ENCODE measurements around the gene BCAP29.

The BCAP29 gene

GRCh38 chr7:107594961-107595737 is 15.1 kb downstream of the BCAP29 start:
- Histone ChIP-seq H3K27me3 (ENCODE audit: insufficient read depth, low read length) (no peaks in the 10 kb centered on the region), H3K4me1 (ENCODE audit: insufficient read depth, low read length, severe bottlenecking) (no peaks in the 10 kb centered on the region), H3K4me2 (ENCODE audit: low read length) (no peak overlapping the region), H3K9ac (ENCODE audit: low read length) (no peak overlapping the region), H3K79me2 (ENCODE audit: insufficient read depth, low read length) (no peaks in the 10 kb centered on the region), H3K9me2 (ENCODE audit: low read depth, low read length) (no peaks in the 10 kb centered on the region), H2AFZ (ENCODE audit: low read length) (no peak overlapping the region), H3K36me3 (ENCODE audit: insufficient read depth, low read length) (peaks cover 29% of the 10 kb centered on the region; the same call in 1 of the 2 replicates), H4K20me1 (ENCODE audit: insufficient read depth, low read length) (no peaks in the 10 kb centered on the region), H3K27ac (ENCODE audit: low read depth, low read length, poor library complexity, severe bottlenecking) (no peak overlapping the region), H3K9me3 (ENCODE audit: low read length) (no peaks in the 10 kb centered on the region), H3F3A (ENCODE audit: insufficient read depth, low read length) (no peaks in the 10 kb centered on the region), H3K4me3 (ENCODE audit: low read depth, low read length, poor library complexity, severe bottlenecking) (no peak overlapping the region)
- TF ChIP-seq CTCF (IDR thresholded peaks at IDR 0.05; ENCODE audit: low read length) (no peak), EZH2 (IDR thresholded peaks at IDR 0.05; ENCODE audit: borderline replicate concordance, low read length) (no peak)

GRCh38 chr7:107596881-107597581 is 17.0 kb downstream of the BCAP29 start:
- no peak overlapping the region for H2AFZ ChIP-seq (ENCODE audit: low read length)
- H3K4me3 ChIP-seq (ENCODE audit: low read depth, low read length, poor library complexity, severe bottlenecking): no peak overlapping the region
- H3F3A ChIP-seq (ENCODE audit: insufficient read depth, low read length): no peaks in the 10 kb centered on the region
- no peak overlapping the region for H3K4me2 ChIP-seq (ENCODE audit: low read length)
- no peaks in the 10 kb centered on the region for H3K9me2 ChIP-seq (ENCODE audit: low read depth, low read length)
- no peaks in the 10 kb centered on the region for H3K9me3 ChIP-seq (ENCODE audit: low read length)
- peaks cover 48% of the 10 kb centered on the region for H3K36me3 ChIP-seq (ENCODE audit: insufficient read depth, low read length)
- H3K27me3 ChIP-seq (ENCODE audit: insufficient read depth, low read length): no peaks in the 10 kb centered on the region
- H3K4me1 ChIP-seq (ENCODE audit: insufficient read depth, low read length, severe bottlenecking): no peaks in the 10 kb centered on the region
- H3K79me2 ChIP-seq (ENCODE audit: insufficient read depth, low read length): no peaks in the 10 kb centered on the region
- H4K20me1 ChIP-seq (ENCODE audit: insufficient read depth, low read length): no peaks in the 10 kb centered on the region
- TF ChIP-seq CTCF (IDR thresholded peaks at IDR 0.05; ENCODE audit: low read length) (no peak), EZH2 (IDR thresholded peaks at IDR 0.05; ENCODE audit: borderline replicate concordance, low read length) (no peak)
- no peak overlapping the region for H3K9ac ChIP-seq (ENCODE audit: low read length)
- no peak overlapping the region for H3K27ac ChIP-seq (ENCODE audit: low read depth, low read length, poor library complexity, severe bottlenecking)

GRCh38 chr7:107597582-107597916 is 17.5 kb downstream of the BCAP29 start:
- Histone ChIP-seq H4K20me1 (ENCODE audit: insufficient read depth, low read length) (no peaks in the 10 kb centered on the region), H3K4me3 (ENCODE audit: low read depth, low read length, poor library complexity, severe bottlenecking) (no peak overlapping the region), H3K27me3 (ENCODE audit: insufficient read depth, low read length) (no peaks in the 10 kb centered on the region), H3K36me3 (ENCODE audit: insufficient read depth, low read length) (peaks cover 53% of the 10 kb centered on the region), H3K79me2 (ENCODE audit: insufficient read depth, low read length) (no peaks in the 10 kb centered on the region), H3K9me2 (ENCODE audit: low read depth, low read length) (no peaks in the 10 kb centered on the region), H3K9ac (ENCODE audit: low read length) (no peak overlapping the region), H3F3A (ENCODE audit: insufficient read depth, low read length) (no peaks in the 10 kb centered on the region), H3K4me2 (ENCODE audit: low read length) (no peak overlapping the region), H2AFZ (ENCODE audit: low read length) (no peak overlapping the region), H3K9me3 (ENCODE audit: low read length) (no peaks in the 10 kb centered on the region), H3K4me1 (ENCODE audit: insufficient read depth, low read length, severe bottlenecking) (no peaks in the 10 kb centered on the region), H3K27ac (ENCODE audit: low read depth, low read length, poor library complexity, severe bottlenecking) (no peak overlapping the region)
- TF ChIP-seq CTCF (IDR thresholded peaks at IDR 0.05; ENCODE audit: low read length): no peak
- no peak for TF ChIP-seq EZH2 (IDR thresholded peaks at IDR 0.05; ENCODE audit: borderline replicate concordance, low read length)
